Neural cell (in vitro differentiated cells): ENCODE measurements around the gene IL4I1. TPM values are rescaled to one million over a fixed set of nuclear protein-coding genes. Genes with fewer than 3 reads are reported as not detected.

Source experiments
- H2AFZ ChIP-seq: fragments of 200-600, 300-800 bp; sonication (generic), shearing (Covaris generic); 2 replicates; pipeline ENCODE4 v1.6.0; 2014; ENCODE audit warnings: low read depth, mild to moderate bottlenecking, antibody characterized with exemption, low read length, moderate library complexity
- H3F3A ChIP-seq: fragments of 200-600 bp; shearing (Covaris generic); 2 replicates; pipeline ENCODE4 v1.6.1; 2016; ENCODE audit warnings: mild to moderate bottlenecking, moderate library complexity, mixed read lengths, antibody characterized with exemption, low read length; ENCODE audit not compliant: insufficient read depth, poor library complexity, severe bottlenecking
- H3K27ac ChIP-seq: fragments of 200-600, 300-800 bp; sonication (generic), shearing (Covaris generic); 2 replicates; pipeline ENCODE4 v1.5.1; 2014; ENCODE audit warnings: mild to moderate bottlenecking, low read length, moderate library complexity
- H3K27me3 ChIP-seq: fragments of 300-800, 200-600 bp; sonication (generic), shearing (Covaris generic); 2 replicates; pipeline ENCODE4 v1.6.0; 2014; ENCODE audit warnings: mild to moderate bottlenecking, low read depth, low read length, moderate library complexity; ENCODE audit not compliant: insufficient read depth
- H3K36me3 ChIP-seq: fragments of 300-800, 200-600 bp; sonication (generic), shearing (Covaris generic); 2 replicates; pipeline ENCODE4 v1.5.1; 2014; ENCODE audit warnings: mild to moderate bottlenecking, antibody characterized with exemption, low read length, moderate library complexity; ENCODE audit not compliant: insufficient read depth
- H3K4me2 ChIP-seq: fragments of 300-800, 200-600 bp; sonication (generic), shearing (Covaris generic); 2 replicates; pipeline ENCODE4 v1.6.0; 2014; ENCODE audit warnings: mild to moderate bottlenecking, low read length
- H3K4me3 ChIP-seq: fragments of 300-800, 200-600 bp; sonication (generic), shearing (Covaris generic); 2 replicates; pipeline ENCODE4 v1.5.1; 2014; ENCODE audit warnings: mild to moderate bottlenecking, low read length, moderate library complexity
- H3K79me2 ChIP-seq: fragments of 200-600 bp; shearing (Covaris generic); replicated peaks from 2 replicates; pipeline ENCODE4 v1.6.0; 2014; ENCODE audit warnings: mild to moderate bottlenecking, low read length, moderate library complexity; ENCODE audit not compliant: insufficient read depth
- H3K9ac ChIP-seq: fragments of 300-800, 200-600 bp; sonication (generic), shearing (Covaris generic); 2 replicates; pipeline ENCODE4 v1.6.1; 2016; ENCODE audit warnings: mild to moderate bottlenecking, low read length, mixed read lengths
- H3K9me2 ChIP-seq: fragments of 200-600 bp; shearing (Covaris generic); 2 replicates; pipeline ENCODE4 v1.6.1; 2016; ENCODE audit warnings: mild to moderate bottlenecking, low read length, mixed read lengths; ENCODE audit not compliant: insufficient read depth
- H3K9me3 ChIP-seq: fragments of 200-600, 300-800 bp; sonication (generic), shearing (Covaris generic); 2 replicates; pipeline ENCODE4 v1.6.1; 2016; ENCODE audit warnings: mild to moderate bottlenecking, mixed run types, low read length, moderate library complexity, mixed read lengths
- H4K20me1 ChIP-seq: fragments of 200-600 bp; shearing (Covaris generic); 2 replicates; pipeline ENCODE4 v1.6.1; 2016; ENCODE audit warnings: mild to moderate bottlenecking, mixed run types; ENCODE audit not compliant: insufficient read depth
- CTCF ChIP-seq: fragments of 450-650 bp; IDR thresholded peaks from 2 replicates; pipeline ENCODE4 v1.5.1; 2014; ENCODE audit warnings: antibody characterized with exemption, mild to moderate bottlenecking, moderate library complexity; ENCODE audit not compliant: poor library complexity, severe bottlenecking
- EP300 ChIP-seq: fragments of 450-650 bp; conservative IDR thresholded peaks from 2 replicates; pipeline ENCODE4 v1.6.1; 2014; ENCODE audit warnings: antibody characterized with exemption, mild to moderate bottlenecking, moderate library complexity; ENCODE audit not compliant: poor library complexity, severe bottlenecking
- EZH2 ChIP-seq: fragments of 200-600, 300-800 bp; shearing (Covaris generic), sonication (generic); IDR thresholded peaks from 2 replicates; pipeline ENCODE4 v1.6.1; 2014; ENCODE audit warnings: antibody characterized with exemption, low read length, borderline replicate concordance, mild to moderate bottlenecking; ENCODE audit not compliant: insufficient read depth, poor library complexity, severe bottlenecking
- MXI1 ChIP-seq: fragments of 450-650 bp; conservative IDR thresholded peaks from 2 replicates; pipeline ENCODE4 v1.6.1; 2014; ENCODE audit warnings: antibody characterized with exemption, mild to moderate bottlenecking; ENCODE audit not compliant: poor library complexity, severe bottlenecking
- POLR2AphosphoS5 ChIP-seq: IDR thresholded peaks from 2 replicates; pipeline ENCODE4 v1.6.1; 2012
- RAD21 ChIP-seq: fragments of 450-650 bp; conservative IDR thresholded peaks from 2 replicates; pipeline ENCODE4 v1.6.1; 2014; ENCODE audit warnings: antibody characterized with exemption, mild to moderate bottlenecking, moderate library complexity
- REST ChIP-seq: IDR thresholded peaks from 2 replicates; pipeline ENCODE4 v1.6.1; 2012; ENCODE audit warnings: borderline replicate concordance
- SMC3 ChIP-seq: fragments of 450-650 bp; conservative IDR thresholded peaks from 2 replicates; pipeline ENCODE4 v1.6.1; 2014; ENCODE audit warnings: antibody characterized with exemption, mild to moderate bottlenecking, moderate library complexity; ENCODE audit not compliant: poor library complexity
- TAF1 ChIP-seq: IDR thresholded peaks from 2 replicates; pipeline ENCODE4 v1.6.1; 2012; ENCODE audit warnings: low read depth
- polyA plus RNA-seq: library from polyadenylated mRNA; depleted of rRNA; stranded (reverse); fragments of >200 nt; gene quantifications from 2 replicates; pipeline ENCODE4 v1.2.3, GENCODE V29; 2014

IL4I1 gene
- polyA plus RNA-seq, 1 donor from 2014 or later: not detected

- Histone ChIP-seq H4K20me1 (no peaks in the 10 kb centered on the region), H3F3A (no peaks in the 10 kb centered on the region), H3K36me3 (no peaks in the 10 kb centered on the region), H3K79me2 (no peaks in the 10 kb centered on the region), H3K9me3 (no peaks in the 10 kb centered on the region), H3K9me2 (no peaks in the 10 kb centered on the region), H3K27me3 (no peaks in the 10 kb centered on the region), H3K4me3 (no peak overlapping the region), H3K9ac (no peak overlapping the region), H3K4me2 (no peak overlapping the region), H3K27ac (no peak overlapping the region), H2AFZ (no peak overlapping the region)
- TF ChIP-seq POLR2AphosphoS5 (no peak), RAD21 (no peak), CTCF (no peak), REST (no peak), EP300 (no peak), SMC3 (no peak), TAF1 (no peak), EZH2 (no peak), MXI1 (no peak)
Measured at GRCh38 chr19:49936549-49936948, 39.9 kb upstream of the IL4I1 start.

GRCh38 chr19:49933643-49934042, 37.0 kb upstream of the IL4I1 start:
- Histone ChIP-seq H3F3A (no peaks in the 10 kb centered on the region), H3K4me2 (no peak overlapping the region), H2AFZ (no peak overlapping the region), H3K27me3 (no peaks in the 10 kb centered on the region), H3K9ac (no peak overlapping the region), H3K9me3 (no peaks in the 10 kb centered on the region), H3K79me2 (peaks cover 5% of the 10 kb centered on the region), H4K20me1 (no peaks in the 10 kb centered on the region), H3K36me3 (no peaks in the 10 kb centered on the region), H3K9me2 (no peaks in the 10 kb centered on the region), H3K4me3 (no peak overlapping the region), H3K27ac (no peak overlapping the region)
- no peak for TF ChIP-seq SMC3
- no peak for TF ChIP-seq RAD21
- no peak for TF ChIP-seq MXI1
- TF ChIP-seq CTCF: no peak
- no peak for TF ChIP-seq TAF1
- TF ChIP-seq EP300: no peak
- no peak for TF ChIP-seq EZH2
- TF ChIP-seq POLR2AphosphoS5: no peak
- TF ChIP-seq REST: no peak
